Muscle layer of duodenum (tissue), 2 donors: Measurements from ENCODE around the gene PUSL1.

Source experiments
- H3K27ac ChIP-seq: one replicate; pipeline ENCODE4 v1.7.0; 2013; ENCODE audit warnings: mild to moderate bottlenecking, low read length
- H3K27me3 ChIP-seq: one replicate; pipeline ENCODE4 v1.7.0; 2013; ENCODE audit warnings: low read depth, mild to moderate bottlenecking, control low read depth, low read length
- H3K36me3 ChIP-seq, 2 donors: one replicate each; pipeline ENCODE4 v1.7.0; 2013; ENCODE audit warnings: low read length in 2 of 2, control low read depth in 1 of 2, mild to moderate bottlenecking in 1 of 2; ENCODE audit not compliant: insufficient read depth in 2 of 2, control insufficient read depth in 1 of 2
- H3K4me1 ChIP-seq, 2 donors: one replicate each; pipeline ENCODE4 v1.7.0; 2013; ENCODE audit warnings: low read length in 2 of 2, mild to moderate bottlenecking in 2 of 2, control low read depth in 1 of 2, moderate library complexity in 1 of 2; ENCODE audit not compliant: insufficient read depth in 2 of 2, control insufficient read depth in 1 of 2
- H3K4me3 ChIP-seq, 2 donors: one replicate each; pipeline ENCODE4 v1.7.0; 2013; ENCODE audit warnings: low read length in 2 of 2, low read depth in 1 of 2, mild to moderate bottlenecking in 1 of 2
- H3K9me3 ChIP-seq, 2 donors: one replicate each; pipeline ENCODE4 v1.7.0; 2013; ENCODE audit warnings: low read length in 2 of 2, control low read depth in 1 of 2, mild to moderate bottlenecking in 1 of 2; ENCODE audit not compliant: control insufficient read depth in 1 of 2
- donor health status: healthy.

The PUSL1 gene

GRCh38 chr1:1306070-1306660, 2.2 kb upstream of the PUSL1 start:
- Histone ChIP-seq H3K36me3 (peaks cover 3% of the 10 kb centered on the region in 2 donors), H3K4me1 (peaks cover 16 to 49% of the 10 kb centered on the region in 2 donors), H3K9me3 (no peaks in the 10 kb centered on the region), H3K4me3 (peak overlapping the region; percentile 62 to 90), H3K27ac (no peak overlapping the region), H3K27me3 (no peaks in the 10 kb centered on the region)

- H3K27ac ChIP-seq, result no peak overlapping the region
- H3K27me3 ChIP-seq, result no peaks in the 10 kb centered on the region
- no peaks in the 10 kb centered on the region for H3K9me3 ChIP-seq
- peak overlapping the region; percentile 62 to 90 for H3K4me3 ChIP-seq
- peaks cover 16 to 49% of the 10 kb centered on the region in 2 donors for H3K4me1 ChIP-seq
- peaks cover 9% of the 10 kb centered on the region in 2 donors for H3K36me3 ChIP-seq
These were observed 1.6 kb upstream of the PUSL1 start for GRCh38 chr1:1306661-1307260.

GRCh38 chr1:1307261-1307922, 1.0 kb upstream of the PUSL1 start:
- peaks cover 9 to 14% of the 10 kb centered on the region in 2 donors for H3K36me3 ChIP-seq
- no peaks in the 10 kb centered on the region for H3K9me3 ChIP-seq
- H3K4me3 ChIP-seq, result peak overlapping the region; percentile 62 to 90
- H3K4me1 ChIP-seq, result peaks cover 16 to 49% of the 10 kb centered on the region in 2 donors
- no peak overlapping the region for H3K27ac ChIP-seq
- H3K27me3 ChIP-seq, result no peaks in the 10 kb centered on the region

GRCh38 chr1:1308756-1309250, 406 bp downstream of the PUSL1 start:
- no peaks in the 10 kb centered on the region for H3K27me3 ChIP-seq
- peaks cover 16 to 44% of the 10 kb centered on the region in 2 donors for H3K4me1 ChIP-seq
- peak overlapping the region; percentile 46 to 83 for H3K4me3 ChIP-seq
- no peaks in the 10 kb centered on the region for H3K9me3 ChIP-seq
- H3K36me3 ChIP-seq, result peaks cover 9 to 28% of the 10 kb centered on the region in 2 donors
- no peak overlapping the region for H3K27ac ChIP-seq

- Histone ChIP-seq H3K9me3 (no peaks in the 10 kb centered on the region), H3K4me3 (peak overlapping the region; percentile 46 to 83), H3K27me3 (no peaks in the 10 kb centered on the region), H3K36me3 (peaks cover 15 to 34% of the 10 kb centered on the region in 2 donors), H3K4me1 (peaks cover 16 to 37% of the 10 kb centered on the region in 2 donors), H3K27ac (no peak overlapping the region)
These were observed 1.1 kb downstream of the PUSL1 start for GRCh38 chr1:1309251-1310108.

- Histone ChIP-seq H3K27ac (no peak overlapping the region), H3K36me3 (peaks cover 17 to 40% of the 10 kb centered on the region in 2 donors)
These were observed 1.6 kb downstream of the PUSL1 start for GRCh38 chr1:1310109-1310385.

GRCh38 chr1:1310476-1311053, 2.2 kb downstream of the PUSL1 start:
- H3K9me3 ChIP-seq, result no peaks in the 10 kb centered on the region
- H3K36me3 ChIP-seq, result peaks cover 17 to 43% of the 10 kb centered on the region in 2 donors
- peaks cover 9 to 26% of the 10 kb centered on the region in 2 donors for H3K4me1 ChIP-seq
- no peaks in the 10 kb centered on the region for H3K27me3 ChIP-seq
- H3K4me3 ChIP-seq, result no peak overlapping the region
- H3K27ac ChIP-seq, result no peak overlapping the region

More at GRCh38 chr1:1310109-1310385, 1.6 kb downstream of the PUSL1 start:
- Histone ChIP-seq H3K4me1 (peaks cover 13 to 31% of the 10 kb centered on the region in 2 donors), H3K27me3 (no peaks in the 10 kb centered on the region), H3K4me3 (no peak overlapping the region), H3K9me3 (no peaks in the 10 kb centered on the region)

GRCh38 chr1:1311107-1312104, 3.0 kb downstream of the PUSL1 start:
- H3K36me3 ChIP-seq, result peaks cover 17 to 43% of the 10 kb centered on the region in 2 donors
- no peak overlapping the region for H3K4me3 ChIP-seq
- no peak overlapping the region for H3K27ac ChIP-seq
- peaks cover 3 to 18% of the 10 kb centered on the region in 2 donors for H3K4me1 ChIP-seq
- no peaks in the 10 kb centered on the region for H3K27me3 ChIP-seq
- no peaks in the 10 kb centered on the region for H3K9me3 ChIP-seq

- H3K36me3 ChIP-seq, result peaks cover 17 to 46% of the 10 kb centered on the region in 2 donors
- H3K4me1 ChIP-seq, result peaks cover 0 to 14% of the 10 kb centered on the region in 2 donors
- no peak overlapping the region for H3K4me3 ChIP-seq
These were observed 4.3 kb downstream of the PUSL1 start for GRCh38 chr1:1312450-1313314.

More at GRCh38 chr1:1312450-1313314, 4.3 kb downstream of the PUSL1 start:
- Histone ChIP-seq H3K27me3 (no peaks in the 10 kb centered on the region), H3K9me3 (no peaks in the 10 kb centered on the region), H3K27ac (no peak overlapping the region)
